Cardiac ventricle fibroblast (primary cell): Measurements from ENCODE around the gene STX2. TPM values are rescaled to one million over a fixed set of nuclear protein-coding genes. Genes with fewer than 3 reads are reported as not detected.

Experiments
- total RNA-seq: library from RNA; depleted of rRNA; stranded (reverse); fragments of >200 nt; gene quantifications from 2 replicates; pipeline ENCODE4 v1.2.3, GENCODE V29; 2015

The STX2 gene
- total RNA-seq = 15.9 and 20.6 TPM in 2 replicates

GRCh38 chr12:130838951-130839769, at the start of gene STX2:
STX2 (minus strand) TSS chr12:130839250; CDS start chr12:130839099, 151 bp downstream.

GRCh38 chr12:130871286-130872178, 32.5 kb upstream of the STX2 start, which contains the start of gene RAN:
RAN (plus strand) TSS chr12:130872066; CDS start chr12:130872594, 528 bp downstream.

Other genes starting within 250 kb of the STX2 start
- gene RIMBP2, start 123.0 kb downstream of the STX2 start, total RNA-seq = 0.31 and 0.93 TPM in 2 replicates
- 222 and 233 TPM in 2 replicates for gene RAN, start 32.8 kb upstream of the STX2 start, total RNA-seq
- gene ADGRD1, start 114.7 kb upstream of the STX2 start, total RNA-seq = 0.44 and 1.1 TPM in 2 replicates